Peyer's patch (tissue), 4 donors: ENCODE data around the gene LDLRAD4. TPM values are rescaled to one million over a fixed set of nuclear protein-coding genes. Genes with fewer than 3 reads are reported as not detected.

Source experiments
- DNase-seq, 3 donors: peaks; one replicate each; pipeline ENCODE4 v3.0.0-alpha.2; 2017 to 2019
- H3K27ac ChIP-seq, 4 donors: fragments of 200-600 bp; sonication (generic); one replicate each; pipeline ENCODE4 v1.5.1; 2016 to 2019
- H3K27me3 ChIP-seq, 2 donors: fragments of 200-600 bp; sonication (generic); one replicate each; pipeline ENCODE4 v1.5.1; 2019
- H3K36me3 ChIP-seq, 3 donors: fragments of 200-600 bp; sonication (generic); one replicate each; pipeline ENCODE4 v1.5.1; 2016 to 2019
- H3K4me1 ChIP-seq, 4 donors: fragments of 200-600 bp; sonication (generic); one replicate each; pipeline ENCODE4 v1.5.1; 2016 to 2019
- H3K4me3 ChIP-seq, 4 donors: fragments of 200-600 bp; sonication (generic); 1 replicate in 3 of 4; 2 replicates in 1 of 4; pipeline ENCODE4 v1.5.1; 2016 to 2019; ENCODE audit warnings: mild to moderate bottlenecking in 1 of 4
- H3K9me3 ChIP-seq, 4 donors: fragments of 200-600 bp; sonication (generic); one replicate each; pipeline ENCODE4 v1.5.1; 2016 to 2019; ENCODE audit warnings: mild to moderate bottlenecking in 1 of 4
- CTCF ChIP-seq, 6 experiments: fragments of 450-650 bp in 4 of 6; fragments of 200-600 bp in 2 of 6; sonication (generic) in 1 of 6; IDR thresholded peaks; one replicate each; pipeline ENCODE4 v1.5.1; 2017 to 2019; ENCODE audit warnings: antibody characterized with exemption in 6 of 6, mild to moderate bottlenecking in 3 of 6, moderate library complexity in 1 of 6
- POLR2A ChIP-seq, 2 donors: fragments of 450-650 bp; IDR thresholded peaks; one replicate each; pipeline ENCODE4 v1.5.1; 2017; ENCODE audit warnings: antibody characterized with exemption in 2 of 2, mild to moderate bottlenecking in 2 of 2, moderate library complexity in 2 of 2
- total RNA-seq, 4 donors: library from RNA; depleted of rRNA; stranded (reverse); fragments of >200 nt; gene quantifications; one replicate each; pipeline ENCODE4 v1.1.0, GENCODE V29; 2016

The LDLRAD4 gene
- total RNA-seq, 4 donors from 2014 or later: 24.8 to 128 (median 50.0) TPM

- TF ChIP-seq POLR2A (IDR thresholded peaks at IDR 0.05) (no peak), CTCF (IDR thresholded peaks at IDR 0.05) (no peak)
- Histone ChIP-seq H3K27ac (no peak overlapping the region), H3K4me3 (no peak overlapping the region), H3K27me3 (no peaks in the 10 kb centered on the region), H3K4me1 (peaks cover 0 to 5% (median 0%) of the 10 kb centered on the region in 4 donors), H3K9me3 (no peaks in the 10 kb centered on the region), H3K36me3 (no peaks in the 10 kb centered on the region)
- no peak for DNase-seq
Measured at GRCh38 chr18:13446610-13447461, 228.3 kb downstream of the LDLRAD4 start.

GRCh38 chr18:13447621-13448334, 229.2 kb downstream of the LDLRAD4 start:
- H3K9me3 ChIP-seq: no peaks in the 10 kb centered on the region
- H3K27me3 ChIP-seq: no peaks in the 10 kb centered on the region
- H3K36me3 ChIP-seq: no peaks in the 10 kb centered on the region
- DNase-seq: no peak
- TF ChIP-seq CTCF (IDR thresholded peaks at IDR 0.05) (no peak), POLR2A (IDR thresholded peaks at IDR 0.05) (no peak)
- H3K4me1 ChIP-seq: peaks cover 0 to 14% (median 0%) of the 10 kb centered on the region in 4 donors
- H3K27ac ChIP-seq: no peak overlapping the region
- H3K4me3 ChIP-seq: peak overlapping the region in 1 of 4 donors; percentile 6

- Histone ChIP-seq H3K27ac (no peak overlapping the region), H3K36me3 (no peaks in the 10 kb centered on the region), H3K9me3 (no peaks in the 10 kb centered on the region), H3K4me1 (peaks cover 0 to 15% (median 0%) of the 10 kb centered on the region in 4 donors), H3K4me3 (no peak overlapping the region), H3K27me3 (no peaks in the 10 kb centered on the region)
- TF ChIP-seq CTCF (IDR thresholded peaks at IDR 0.05) (no peak), POLR2A (IDR thresholded peaks at IDR 0.05) (no peak)
- no peak for DNase-seq
Measured at GRCh38 chr18:13448335-13448795, 229.8 kb downstream of the LDLRAD4 start.

GRCh38 chr18:13449651-13450050, 231.1 kb downstream of the LDLRAD4 start:
- Histone ChIP-seq H3K9me3 (no peaks in the 10 kb centered on the region), H3K4me3 (no peak overlapping the region), H3K27me3 (no peaks in the 10 kb centered on the region), H3K4me1 (peaks cover 0 to 15% (median 0%) of the 10 kb centered on the region in 4 donors), H3K36me3 (no peaks in the 10 kb centered on the region), H3K27ac (no peak overlapping the region)
- no peak for DNase-seq
- TF ChIP-seq POLR2A (IDR thresholded peaks at IDR 0.05): no peak
- no peak for TF ChIP-seq CTCF (IDR thresholded peaks at IDR 0.05)

- Histone ChIP-seq H3K27ac (no peak overlapping the region), H3K27me3 (no peaks in the 10 kb centered on the region), H3K9me3 (no peaks in the 10 kb centered on the region), H3K4me3 (no peak overlapping the region), H3K4me1 (peaks cover 0 to 15% (median under 1%) of the 10 kb centered on the region in 4 donors), H3K36me3 (no peaks in the 10 kb centered on the region)
- no peak for DNase-seq
- TF ChIP-seq CTCF (IDR thresholded peaks at IDR 0.05): no peak
- TF ChIP-seq POLR2A (IDR thresholded peaks at IDR 0.05): no peak
Measured at GRCh38 chr18:13450289-13451212, 232.0 kb downstream of the LDLRAD4 start.
